NCI-H2029 (cell line): ENCODE data around the gene RASSF7.
"Not testable (repeated sequence)": the region's sequence is repeated elsewhere in the genome, so short reads cannot be mapped to it uniquely, and the experiment has no call there.

Experiments used
- DNase-seq: peaks from one replicate; lab custom pipeline; 2025; lab: John Stamatoyannopoulos, UW

The RASSF7 gene

GRCh38 chr11:567011-567628, 6.3 kb downstream of the RASSF7 start:
- no peak for DNase-seq

GRCh38 chr11:567629-568292, 7.0 kb downstream of the RASSF7 start:
- no peak for DNase-seq

- DNase-seq = peak; percentile 91
Observed at GRCh38 chr11:568306-569157, 7.8 kb downstream of the RASSF7 start.

- no peak for DNase-seq
Observed at GRCh38 chr11:569158-569885, 8.6 kb downstream of the RASSF7 start.

GRCh38 chr11:571802-572185, 11.0 kb downstream of the RASSF7 start:
- DNase-seq = no peak

GRCh38 chr11:573146-573759, 12.5 kb downstream of the RASSF7 start:
- DNase-seq = no peak

GRCh38 chr11:574031-574570, 13.3 kb downstream of the RASSF7 start:
- DNase-seq = not testable (repeated sequence)

GRCh38 chr11:574632-575312, 14.0 kb downstream of the RASSF7 start:
- no peak for DNase-seq

- DNase-seq = peak; percentile 73
Observed at GRCh38 chr11:575313-575995, 14.7 kb downstream of the RASSF7 start.

- peak; percentile 87 for DNase-seq
Observed at GRCh38 chr11:575996-576768, 15.4 kb downstream of the RASSF7 start, which contains the start of gene PHRF1. Gene PHRF1, plus strand, starts transcription at chr11:576470. Its CDS starts 5,043 bp downstream, at chr11:581513.

GRCh38 chr11:576811-577610, 16.2 kb downstream of the RASSF7 start:
- no peak for DNase-seq

- DNase-seq = no peak
Observed at GRCh38 chr11:577611-577894, 16.8 kb downstream of the RASSF7 start.

GRCh38 chr11:578276-579035, 17.7 kb downstream of the RASSF7 start:
- DNase-seq = no peak

- DNase-seq = no peak
Observed at GRCh38 chr11:579830-580601, 19.2 kb downstream of the RASSF7 start.

- DNase-seq = no peak
Observed at GRCh38 chr11:581342-581741, 20.6 kb downstream of the RASSF7 start.

- no peak for DNase-seq
Observed at GRCh38 chr11:581752-582151, 21.0 kb downstream of the RASSF7 start.

GRCh38 chr11:584287-584686, 23.5 kb downstream of the RASSF7 start:
- no peak for DNase-seq
